Left colon (tissue), 2 donors: ENCODE measurements around the gene KLHL8. TPM values are rescaled to one million over a fixed set of nuclear protein-coding genes. Genes with fewer than 3 reads are reported as not detected.
"Not testable (repeated sequence)": the region's sequence is repeated elsewhere in the genome, so short reads cannot be mapped to it uniquely, and the experiment has no call there.

Experiments used
- ATAC-seq: fragments of 200-7000 bp; cut with Tn5 transposase; one replicate; pipeline ENCODE4 v1.9.1; 2020; ENCODE audit warnings: mild to moderate bottlenecking, moderate library complexity
- DNase-seq, 2 donors: peaks; one replicate each; pipeline ENCODE4 v3.0.0-alpha.2; 2020
- intact Hi-C, 2 donors: fragments of 100-400 bp; cut with DNase I in 1 of 2; cut with micrococcal nuclease in 1 of 2; formaldehyde crosslinking; loops; one replicate each; pipeline versions ENCODE4 v1.11.2 to v1.14.0; 2022; cut with DNase I, micrococcal nuclease
- total RNA-seq, 2 donors: library from RNA; stranded (reverse); fragmentation: NEBNext Ultra II Directional; extraction: Animal tissue kit (Norgen Biotek cat#: 25700); gene quantifications; one replicate each; pipeline ENCODE4 v1.2.1, GENCODE V29; 2021
- donor health status: DM: no; HTN: no; CAD: no.
- donor health status: DM: yes; HTN: yes; CAD: no.

Gene KLHL8
- total RNA-seq, 2 donors from 2014 or later = 19.1 to 22.5 TPM

GRCh38 chr4:87232216-87232615 is 11.8 kb upstream of the KLHL8 start:
- intact Hi-C loops = loop anchor here in 1 of 2 donors (10.0 kb wide), 1 partner anchor 77 kb away; no protein-coding TSS in a partner anchor
- DNase-seq (no peak), ATAC-seq (no peak)

GRCh38 chr4:87230806-87231205 is 10.4 kb upstream of the KLHL8 start:
- ATAC-seq (no peak), DNase-seq (no peak)
- intact Hi-C loops = loop anchor here in 1 of 2 donors (10.0 kb wide), 1 partner anchor 76 kb away; no protein-coding TSS in a partner anchor

- intact Hi-C loops = loop anchor here in 1 of 2 donors (10.0 kb wide), 1 partner anchor 75 kb away; no protein-coding TSS in a partner anchor
- ATAC-seq (no peak), DNase-seq (no peak)
These were observed 9.6 kb upstream of the KLHL8 start for GRCh38 chr4:87229979-87230378.

- DNase-seq (no peak), ATAC-seq (peak; percentile 94)
- intact Hi-C loops = no loop called here
These were observed 7.9 kb upstream of the KLHL8 start for GRCh38 chr4:87228262-87228860.

GRCh38 chr4:87227751-87228151 is 7.3 kb upstream of the KLHL8 start:
- ATAC-seq (peak; percentile 50), DNase-seq (no peak)
- intact Hi-C loops = no loop called here

GRCh38 chr4:87225936-87226335 is 5.5 kb upstream of the KLHL8 start:
- no peak for DNase-seq
- no peak for ATAC-seq
- intact Hi-C loops = no loop called here

- ATAC-seq (no peak), DNase-seq (no peak)
- intact Hi-C loops = no loop called here
These were observed 3.9 kb upstream of the KLHL8 start for GRCh38 chr4:87224141-87224923.

GRCh38 chr4:87219632-87220093 is 755 bp downstream of the KLHL8 start:
- ATAC-seq (peak; percentile 48), DNase-seq (peak; percentile 56 to 68)
- intact Hi-C loops = no loop called here

GRCh38 chr4:87217235-87217763 is 3.1 kb downstream of the KLHL8 start:
- DNase-seq, intact Hi-C loops, ATAC-seq: not testable (repeated sequence)

GRCh38 chr4:87216469-87216868 is 3.9 kb downstream of the KLHL8 start:
- DNase-seq (no peak), ATAC-seq (no peak)
- intact Hi-C loops = no loop called here

GRCh38 chr4:87213421-87214075 is 6.9 kb downstream of the KLHL8 start:
- intact Hi-C loops = no loop called here
- ATAC-seq = no peak
- no peak for DNase-seq

GRCh38 chr4:87211249-87211952 is 9.0 kb downstream of the KLHL8 start:
- no peak for DNase-seq
- no peak for ATAC-seq
- intact Hi-C loops = no loop called here

- ATAC-seq (no peak), DNase-seq (peak in 1 of 2 donors; percentile 38)
- intact Hi-C loops = no loop called here
These were observed 10.7 kb downstream of the KLHL8 start for GRCh38 chr4:87209696-87210095.

GRCh38 chr4:87209182-87209581 is 11.2 kb downstream of the KLHL8 start:
- DNase-seq (no peak), ATAC-seq (no peak)
- intact Hi-C loops = no loop called here

- intact Hi-C loops = no loop called here
- ATAC-seq (no peak), DNase-seq (no peak)
These were observed 15.9 kb downstream of the KLHL8 start for GRCh38 chr4:87204559-87204958.

- DNase-seq (no peak), ATAC-seq (no peak)
- intact Hi-C loops = no loop called here
These were observed 23.5 kb downstream of the KLHL8 start for GRCh38 chr4:87196927-87197326.

GRCh38 chr4:87196146-87196545 is 24.3 kb downstream of the KLHL8 start:
- intact Hi-C loops = no loop called here
- DNase-seq (no peak), ATAC-seq (no peak)

GRCh38 chr4:87193958-87194675 is 26.3 kb downstream of the KLHL8 start:
- ATAC-seq (no peak), DNase-seq (no peak)
- intact Hi-C loops = no loop called here
